K562 (cell line): Measurements from ENCODE around the gene BOD1L1. TPM values are rescaled to one million over a fixed set of nuclear protein-coding genes. Genes with fewer than 3 reads are reported as not detected.

ENCODE experiments used
- ATAC-seq: fragments of 200-7000 bp; cut with Tn5 transposase; 3 replicates; pipeline ENCODE4 v1.9.1; 2020; ENCODE audit warnings: moderate library complexity
- BruUV-seq: library from RNA; stranded (reverse); fragments of 400-500 nt; replicated peaks from 2 replicates; lab custom pipeline; 2021; lab: Mats Ljungman, UMichigan
- CTCF ChIA-PET: fragments of 300-600 bp; formaldehyde crosslinking; extraction: SDS; loops from one replicate; lab custom pipeline; 2021; ENCODE audit warnings: low intra/inter-chr PET ratio; lab: Yijun Ruan, JAX
- POLR2A ChIA-PET: fragments of 300-600, 350-650 bp; sonication (Branson Sonifier 250); formaldehyde crosslinking; extraction: SDS; loops from one replicate; lab custom pipeline; 2021; ENCODE audit warnings: antibody characterized with exemption, inconsistent platforms; lab: Yijun Ruan, JAX
- DNase-seq, 4 experiments: peaks; one replicate each; pipeline versions ENCODE4 v3.0.0 to v3.0.0-alpha.2; 2011 to 2018; ENCODE audit warnings: low spot score in 3 of 4, mixed read lengths in 3 of 4; ENCODE audit errors: extremely low read depth in 1 of 4
- FAIRE-seq: peaks from 2 replicates; lab custom pipeline; 2011; peaks lifted over from hg19 to GRCh38; lab: Jason Lieb, UNC
- H2AFZ ChIP-seq: 2 replicates; pipeline ENCODE4 v1.6.0; 2011; ENCODE audit warnings: low read depth, low read length, control low read depth, inconsistent platforms
- H3K27ac ChIP-seq: fragments of 200-600 bp; 3 replicates; pipeline ENCODE4 v1.8.0; 2011; ENCODE audit warnings: low read depth, mild to moderate bottlenecking, control low read depth, inconsistent platforms, low read length, moderate library complexity, mixed read lengths; ENCODE audit errors: extremely low read depth
- H3K27me3 ChIP-seq, 2 experiments: fragments of 300-600 bp in 1 of 2; 2 replicates in 1 of 2; 3 replicates in 1 of 2; pipeline versions ENCODE4 v1.6.0 to v1.8.0; 2011; ENCODE audit warnings: inconsistent platforms in 2 of 2, low read length in 2 of 2, mild to moderate bottlenecking in 1 of 2, mixed read lengths in 1 of 2, moderate library complexity in 1 of 2; ENCODE audit not compliant: control insufficient read depth in 2 of 2, insufficient read depth in 2 of 2
- H3K36me3 ChIP-seq: fragments of 300-600 bp; 3 replicates; pipeline ENCODE4 v1.8.0; 2011; ENCODE audit warnings: mild to moderate bottlenecking, low read length, inconsistent platforms; ENCODE audit not compliant: control insufficient read depth, insufficient read depth
- H3K4me1 ChIP-seq, 2 experiments: fragments of 200-600 bp in 1 of 2; replicated peaks in 1 of 2; 2 replicates in 1 of 2; 3 replicates in 1 of 2; pipeline versions ENCODE4 v1.5.1 to v1.8.0; 2011; ENCODE audit warnings: inconsistent platforms in 2 of 2, low read length in 2 of 2, mild to moderate bottlenecking in 1 of 2, mixed read lengths in 1 of 2, moderate library complexity in 1 of 2; ENCODE audit not compliant: control insufficient read depth in 2 of 2, insufficient read depth in 2 of 2
- H3K4me2 ChIP-seq: 2 replicates; pipeline ENCODE4 v1.6.1; 2011; ENCODE audit warnings: low read length, control low read depth, inconsistent platforms, mixed read lengths; ENCODE audit not compliant: insufficient read depth
- H3K4me3 ChIP-seq: fragments of 200-600 bp; sonication (generic), shearing (Covaris generic); 2 replicates; pipeline ENCODE4 v1.5.1; 2016; ENCODE audit warnings: control low read depth, inconsistent platforms
- H3K79me2 ChIP-seq: fragments of 200-600 bp; 3 replicates; pipeline ENCODE4 v1.8.0; 2011; ENCODE audit warnings: low read length, inconsistent platforms; ENCODE audit not compliant: control insufficient read depth, insufficient read depth
- H3K9ac ChIP-seq, 2 experiments: 2 replicates each; pipeline versions ENCODE4 v1.6.0 to v1.6.1; 2011; ENCODE audit warnings: low read depth in 2 of 2, low read length in 2 of 2, control low read depth in 1 of 2, inconsistent platforms in 1 of 2, mild to moderate bottlenecking in 1 of 2, mixed read lengths in 1 of 2; ENCODE audit not compliant: insufficient read depth in 1 of 2
- H3K9me1 ChIP-seq: one replicate; pipeline ENCODE4 v1.6.0; 2011; ENCODE audit warnings: inconsistent platforms, mild to moderate bottlenecking, low read length, moderate library complexity; ENCODE audit not compliant: control insufficient read depth, insufficient read depth
- H3K9me3 ChIP-seq: replicated peaks from 2 replicates; pipeline ENCODE4 v1.5.1; 2011; ENCODE audit warnings: low read depth, low read length, inconsistent platforms; ENCODE audit not compliant: control insufficient read depth, insufficient read depth
- H4K20me1 ChIP-seq: replicated peaks from 2 replicates; pipeline ENCODE4 v1.6.1; 2011; ENCODE audit warnings: low read length, inconsistent platforms, mixed read lengths; ENCODE audit not compliant: control insufficient read depth, insufficient read depth
- BCOR ChIP-seq: fragments of 450-650 bp; IDR thresholded peaks from 2 replicates; pipeline ENCODE4 v1.6.1; 2016
- CTBP1 ChIP-seq: fragments of 450-650 bp; IDR thresholded peaks from 2 replicates; pipeline ENCODE4 v1.6.1; 2016; ENCODE audit warnings: borderline replicate concordance
- HDAC6 ChIP-seq: IDR thresholded peaks from 2 replicates; pipeline ENCODE4 v1.6.1; 2012; ENCODE audit warnings: low read depth, mild to moderate bottlenecking, control low read depth, inconsistent platforms, low read length, moderate library complexity
- NELFE ChIP-seq: IDR thresholded peaks from 2 replicates; pipeline ENCODE4 v1.6.1; 2011; ENCODE audit warnings: mild to moderate bottlenecking; ENCODE audit not compliant: insufficient read depth, insufficient read length
- NRF1 ChIP-seq, 2 experiments: fragments of 450-650 bp; IDR thresholded peaks in 1 of 2; conservative IDR thresholded peaks in 1 of 2; 2 replicates each; pipeline ENCODE4 v1.6.1; 2014; ENCODE audit warnings: mild to moderate bottlenecking in 2 of 2
- PTRF ChIP-seq: fragments of 450-650 bp; IDR thresholded peaks from 2 replicates; pipeline ENCODE4 v1.6.1; 2016; ENCODE audit warnings: mild to moderate bottlenecking, missing genetic modification characterization, missing compliant biosample characterization
- RBM25 ChIP-seq: fragments of 200-400 bp; formaldehyde crosslinking; IDR thresholded peaks from 2 replicates; pipeline ENCODE4 v1.6.1; 2018; ENCODE audit warnings: low read length, low read depth, moderate library complexity; ENCODE audit not compliant: severe bottlenecking
- SP1 ChIP-seq: sonication (generic); formaldehyde crosslinking; IDR thresholded peaks from 2 replicates; pipeline ENCODE4 v1.8.1; 2022; ENCODE audit warnings: mild to moderate bottlenecking, missing genetic modification reagents
- WGBS: fragments of 100-300 bp; shearing (Covaris generic); methylation state at CpG from one replicate; pipeline ENCODE4 v1.1.6; 2016; ENCODE audit warnings: low coverage, mixed read lengths; ENCODE audit not compliant: insufficient coverage; ENCODE audit errors: missing lambda C conversion rate; 5-methylcytosine and 5-hydroxymethylcytosine counted together
- in situ Hi-C: fragments of 300-500 bp; cut with MboI; formaldehyde crosslinking; loops from 4 replicates; pipeline ENCODE4 v1.15.0; 2018; ENCODE audit warnings: inconsistent platforms, mixed read lengths
- intact Hi-C: fragments of 100-400 bp; cut with micrococcal nuclease; formaldehyde crosslinking; loops from 2 replicates; pipeline ENCODE4 v1.14.2; 2022
- polyA plus RNA-seq, 8 experiments: library from polyadenylated mRNA; depleted of rRNA in 4 of 8; stranded (reverse) in 5 of 8; unstranded in 3 of 8; fragments of >200 nt; fragmentation: Nextera tagmentation in 2 of 8; fragmentation: Illumina TruSeq in 1 of 8; extraction: Ambion mirVana in 2 of 8; extraction: Trizol in 1 of 8; gene quantifications; 2 replicates each; pipeline versions ENCODE4 v1.2.1 to v1.2.3, GENCODE V29; 2011 to 2014; ENCODE audit warnings: inconsistent platforms in 1 of 8, missing spikeins in 1 of 8
- total RNA-seq, 7 experiments: library from RNA; depleted of rRNA in 6 of 7; stranded (reverse); fragments of >200 nt in 6 of 7; fragmentation: Illumina TruSeq in 2 of 7; extraction: Trizol in 2 of 7; gene quantifications; 2 replicates each; pipeline versions ENCODE4 v1.2.1 to v1.2.3, GENCODE V29; 2011 to 2021; ENCODE audit warnings: low replicate concordance in 1 of 7
- TF ChIP-seq, protein P1 (sequence below): fragments of 200-600 bp; sonication (generic); IDR thresholded peaks from one replicate; pipeline ENCODE4 v1.6.1; 2012; ENCODE audit warnings: mild to moderate bottlenecking, low read depth, low read length, inconsistent platforms

BOD1L1 gene
- total and polyA plus RNA-seq, 9 of the 15 experiments (the other 6 are each of a cell fraction or from before 2014, with no cell fraction given) = 4.8 to 23.2 (median 17.7) TPM

- TF ChIP-seq SP1 (CRISPR knock-in tag) (no peak), HDAC6 (no peak), NELFE (no peak), PTRF (tag) (no peak)
These were observed 88.4 kb downstream of the BOD1L1 start (continued) for GRCh38 chr4:13539047-13539618.

- ATAC-seq (no peak), DNase-seq (peak in 1 of 4 experiments; percentile 5), FAIRE-seq (no peak)
- Histone ChIP-seq H3K36me3 (no peaks in the 10 kb centered on the region), H3K4me2 (no peak overlapping the region), H3K4me3 (no peak overlapping the region), H3K79me2 (no peaks in the 10 kb centered on the region), H3K27me3 (peaks cover 44 to 75% of the 10 kb centered on the region in 2 experiments), H3K9me1 (no peaks in the 10 kb centered on the region), H3K27ac (no peak overlapping the region), H3K4me1 (peaks cover 0 to 17% of the 10 kb centered on the region in 2 experiments; a peak in 2 of 5 replicates), H2AFZ (no peak overlapping the region), H4K20me1 (no peaks in the 10 kb centered on the region; the same call in 1 of the 2 replicates), H3K9ac (no peak overlapping the region), H3K9me3 (0 out of 2 replicates have a peak, but pooled peaks cover 1% of the 10 kb centered on the region)
- BruUV-seq = no TSS peak
- 21% methylated on average over 16 of the region's 16 CpGs for WGBS
- in situ Hi-C loops (no loop called here), intact Hi-C loops (loop anchor here (5.0 kb wide), 1 partner anchor 171 kb away; no protein-coding TSS in a partner anchor)
- ChIA-PET POLR2A (no interaction called here), CTCF (no interaction called here)
- TF ChIP-seq, protein P1, sequence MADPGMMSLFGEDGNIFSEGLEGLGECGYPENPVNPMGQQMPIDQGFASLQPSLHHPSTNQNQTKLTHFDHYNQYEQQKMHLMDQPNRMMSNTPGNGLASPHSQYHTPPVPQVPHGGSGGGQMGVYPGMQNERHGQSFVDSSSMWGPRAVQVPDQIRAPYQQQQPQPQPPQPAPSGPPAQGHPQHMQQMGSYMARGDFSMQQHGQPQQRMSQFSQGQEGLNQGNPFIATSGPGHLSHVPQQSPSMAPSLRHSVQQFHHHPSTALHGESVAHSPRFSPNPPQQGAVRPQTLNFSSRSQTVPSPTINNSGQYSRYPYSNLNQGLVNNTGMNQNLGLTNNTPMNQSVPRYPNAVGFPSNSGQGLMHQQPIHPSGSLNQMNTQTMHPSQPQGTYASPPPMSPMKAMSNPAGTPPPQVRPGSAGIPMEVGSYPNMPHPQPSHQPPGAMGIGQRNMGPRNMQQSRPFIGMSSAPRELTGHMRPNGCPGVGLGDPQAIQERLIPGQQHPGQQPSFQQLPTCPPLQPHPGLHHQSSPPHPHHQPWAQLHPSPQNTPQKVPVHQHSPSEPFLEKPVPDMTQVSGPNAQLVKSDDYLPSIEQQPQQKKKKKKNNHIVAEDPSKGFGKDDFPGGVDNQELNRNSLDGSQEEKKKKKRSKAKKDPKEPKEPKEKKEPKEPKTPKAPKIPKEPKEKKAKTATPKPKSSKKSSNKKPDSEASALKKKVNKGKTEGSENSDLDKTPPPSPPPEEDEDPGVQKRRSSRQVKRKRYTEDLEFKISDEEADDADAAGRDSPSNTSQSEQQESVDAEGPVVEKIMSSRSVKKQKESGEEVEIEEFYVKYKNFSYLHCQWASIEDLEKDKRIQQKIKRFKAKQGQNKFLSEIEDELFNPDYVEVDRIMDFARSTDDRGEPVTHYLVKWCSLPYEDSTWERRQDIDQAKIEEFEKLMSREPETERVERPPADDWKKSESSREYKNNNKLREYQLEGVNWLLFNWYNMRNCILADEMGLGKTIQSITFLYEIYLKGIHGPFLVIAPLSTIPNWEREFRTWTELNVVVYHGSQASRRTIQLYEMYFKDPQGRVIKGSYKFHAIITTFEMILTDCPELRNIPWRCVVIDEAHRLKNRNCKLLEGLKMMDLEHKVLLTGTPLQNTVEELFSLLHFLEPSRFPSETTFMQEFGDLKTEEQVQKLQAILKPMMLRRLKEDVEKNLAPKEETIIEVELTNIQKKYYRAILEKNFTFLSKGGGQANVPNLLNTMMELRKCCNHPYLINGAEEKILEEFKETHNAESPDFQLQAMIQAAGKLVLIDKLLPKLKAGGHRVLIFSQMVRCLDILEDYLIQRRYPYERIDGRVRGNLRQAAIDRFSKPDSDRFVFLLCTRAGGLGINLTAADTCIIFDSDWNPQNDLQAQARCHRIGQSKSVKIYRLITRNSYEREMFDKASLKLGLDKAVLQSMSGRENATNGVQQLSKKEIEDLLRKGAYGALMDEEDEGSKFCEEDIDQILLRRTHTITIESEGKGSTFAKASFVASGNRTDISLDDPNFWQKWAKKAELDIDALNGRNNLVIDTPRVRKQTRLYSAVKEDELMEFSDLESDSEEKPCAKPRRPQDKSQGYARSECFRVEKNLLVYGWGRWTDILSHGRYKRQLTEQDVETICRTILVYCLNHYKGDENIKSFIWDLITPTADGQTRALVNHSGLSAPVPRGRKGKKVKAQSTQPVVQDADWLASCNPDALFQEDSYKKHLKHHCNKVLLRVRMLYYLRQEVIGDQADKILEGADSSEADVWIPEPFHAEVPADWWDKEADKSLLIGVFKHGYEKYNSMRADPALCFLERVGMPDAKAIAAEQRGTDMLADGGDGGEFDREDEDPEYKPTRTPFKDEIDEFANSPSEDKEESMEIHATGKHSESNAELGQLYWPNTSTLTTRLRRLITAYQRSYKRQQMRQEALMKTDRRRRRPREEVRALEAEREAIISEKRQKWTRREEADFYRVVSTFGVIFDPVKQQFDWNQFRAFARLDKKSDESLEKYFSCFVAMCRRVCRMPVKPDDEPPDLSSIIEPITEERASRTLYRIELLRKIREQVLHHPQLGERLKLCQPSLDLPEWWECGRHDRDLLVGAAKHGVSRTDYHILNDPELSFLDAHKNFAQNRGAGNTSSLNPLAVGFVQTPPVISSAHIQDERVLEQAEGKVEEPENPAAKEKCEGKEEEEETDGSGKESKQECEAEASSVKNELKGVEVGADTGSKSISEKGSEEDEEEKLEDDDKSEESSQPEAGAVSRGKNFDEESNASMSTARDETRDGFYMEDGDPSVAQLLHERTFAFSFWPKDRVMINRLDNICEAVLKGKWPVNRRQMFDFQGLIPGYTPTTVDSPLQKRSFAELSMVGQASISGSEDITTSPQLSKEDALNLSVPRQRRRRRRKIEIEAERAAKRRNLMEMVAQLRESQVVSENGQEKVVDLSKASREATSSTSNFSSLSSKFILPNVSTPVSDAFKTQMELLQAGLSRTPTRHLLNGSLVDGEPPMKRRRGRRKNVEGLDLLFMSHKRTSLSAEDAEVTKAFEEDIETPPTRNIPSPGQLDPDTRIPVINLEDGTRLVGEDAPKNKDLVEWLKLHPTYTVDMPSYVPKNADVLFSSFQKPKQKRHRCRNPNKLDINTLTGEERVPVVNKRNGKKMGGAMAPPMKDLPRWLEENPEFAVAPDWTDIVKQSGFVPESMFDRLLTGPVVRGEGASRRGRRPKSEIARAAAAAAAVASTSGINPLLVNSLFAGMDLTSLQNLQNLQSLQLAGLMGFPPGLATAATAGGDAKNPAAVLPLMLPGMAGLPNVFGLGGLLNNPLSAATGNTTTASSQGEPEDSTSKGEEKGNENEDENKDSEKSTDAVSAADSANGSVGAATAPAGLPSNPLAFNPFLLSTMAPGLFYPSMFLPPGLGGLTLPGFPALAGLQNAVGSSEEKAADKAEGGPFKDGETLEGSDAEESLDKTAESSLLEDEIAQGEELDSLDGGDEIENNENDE = no peak
- TF ChIP-seq NRF1 (conservative IDR thresholded peaks at IDR 0.05 in 1 of 2, IDR thresholded peaks at IDR 0.05 in 1 of 2) (0 out of 4 replicates have a peak, but pooled peaks of 1 of the 2 experiments have one; percentile 17), BCOR (peak; percentile 58), CTBP1 (no peak), RBM25 (peak; percentile 51)
These were observed 89.0 kb downstream of the BOD1L1 start for GRCh38 chr4:13538427-13538973.
